Stomach (tissue), 4 donors: ENCODE results near the gene MDM4.

Experiments used
- POLR2A ChIP-seq, 4 donors: fragments of 450-650 bp; IDR thresholded peaks; one replicate each; pipeline ENCODE4 v1.6.1; 2016; ENCODE audit warnings: antibody characterized with exemption in 4 of 4, control low read depth in 2 of 4, mild to moderate bottlenecking in 1 of 4, moderate library complexity in 1 of 4
- TF ChIP-seq, protein P1 (sequence below), 7 experiments: fragments of 450-650 bp in 4 of 7; fragments of 200-600 bp in 3 of 7; sonication (generic) in 3 of 7; IDR thresholded peaks; one replicate each; pipeline ENCODE4 v1.5.1; 2016 to 2019; ENCODE audit warnings: antibody characterized with exemption in 7 of 7, control low read depth in 2 of 7, mild to moderate bottlenecking in 1 of 7

DNA sequence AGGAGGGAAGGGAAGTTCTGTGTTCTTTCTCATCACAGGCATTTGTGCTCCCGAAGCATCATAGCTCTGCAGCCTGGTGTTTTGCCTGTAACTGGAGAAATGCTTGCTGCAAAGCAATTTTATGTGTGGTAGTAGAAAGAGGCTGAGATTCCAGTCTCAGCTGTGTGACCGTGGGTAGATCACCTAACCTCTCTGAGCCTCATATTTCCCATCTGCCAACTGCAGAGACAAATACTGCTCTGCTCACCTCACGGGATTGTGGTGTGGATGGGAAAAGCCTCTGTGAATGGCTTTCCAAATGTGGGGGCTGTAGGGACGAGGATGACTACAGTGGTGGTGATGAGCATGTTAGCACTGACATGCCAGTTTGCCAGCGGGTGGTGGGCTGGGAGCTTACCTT lies 84.0 kb downstream of the MDM4 start:
- TF ChIP-seq, protein P1, sequence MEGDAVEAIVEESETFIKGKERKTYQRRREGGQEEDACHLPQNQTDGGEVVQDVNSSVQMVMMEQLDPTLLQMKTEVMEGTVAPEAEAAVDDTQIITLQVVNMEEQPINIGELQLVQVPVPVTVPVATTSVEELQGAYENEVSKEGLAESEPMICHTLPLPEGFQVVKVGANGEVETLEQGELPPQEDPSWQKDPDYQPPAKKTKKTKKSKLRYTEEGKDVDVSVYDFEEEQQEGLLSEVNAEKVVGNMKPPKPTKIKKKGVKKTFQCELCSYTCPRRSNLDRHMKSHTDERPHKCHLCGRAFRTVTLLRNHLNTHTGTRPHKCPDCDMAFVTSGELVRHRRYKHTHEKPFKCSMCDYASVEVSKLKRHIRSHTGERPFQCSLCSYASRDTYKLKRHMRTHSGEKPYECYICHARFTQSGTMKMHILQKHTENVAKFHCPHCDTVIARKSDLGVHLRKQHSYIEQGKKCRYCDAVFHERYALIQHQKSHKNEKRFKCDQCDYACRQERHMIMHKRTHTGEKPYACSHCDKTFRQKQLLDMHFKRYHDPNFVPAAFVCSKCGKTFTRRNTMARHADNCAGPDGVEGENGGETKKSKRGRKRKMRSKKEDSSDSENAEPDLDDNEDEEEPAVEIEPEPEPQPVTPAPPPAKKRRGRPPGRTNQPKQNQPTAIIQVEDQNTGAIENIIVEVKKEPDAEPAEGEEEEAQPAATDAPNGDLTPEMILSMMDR (IDR thresholded peaks at IDR 0.05): no peak
- no peak for TF ChIP-seq POLR2A (IDR thresholded peaks at IDR 0.05)
